Thoracic aorta (tissue), 2 donors: Measurements from ENCODE around the gene PCK1. TPM values are rescaled to one million over a fixed set of nuclear protein-coding genes. Genes with fewer than 3 reads are reported as not detected.

ENCODE experiments used
- ATAC-seq: fragments of 150-250 bp; one replicate; pipeline ENCODE4 v1.8.0; 2017; ENCODE audit warnings: low read depth; ENCODE audit not compliant: insufficient number of reproducible peaks, low FRiP score
- DNase-seq: peaks from one replicate; pipeline ENCODE4 v3.0.0-alpha.2; 2020; ENCODE audit warnings: low spot score
- H3K27ac ChIP-seq, 2 donors: fragments of 200-600 bp; sonication (generic); 1 replicate in 1 of 2; 2 replicates in 1 of 2; pipeline ENCODE4 v1.5.1; 2016; ENCODE audit warnings: mild to moderate bottlenecking in 2 of 2, moderate library complexity in 2 of 2
- H3K27me3 ChIP-seq: fragments of 200-600 bp; sonication (generic); replicated peaks from 2 replicates; pipeline ENCODE4 v1.6.0; 2016; ENCODE audit warnings: mild to moderate bottlenecking; ENCODE audit not compliant: insufficient read depth
- H3K36me3 ChIP-seq: fragments of 200-600 bp; sonication (generic); one replicate; pipeline ENCODE4 v1.5.1; 2016
- H3K4me1 ChIP-seq, 2 donors: fragments of 200-600 bp; sonication (generic); 1 replicate in 1 of 2; 2 replicates in 1 of 2; pipeline versions ENCODE4 v1.5.1 to v1.6.0; 2016; ENCODE audit warnings: low read depth in 2 of 2, mild to moderate bottlenecking in 1 of 2; ENCODE audit not compliant: control insufficient read depth in 1 of 2
- H3K4me3 ChIP-seq: fragments of 200-600 bp; sonication (generic); 2 replicates; pipeline ENCODE4 v1.5.1; 2016; ENCODE audit warnings: mild to moderate bottlenecking
- H3K9me3 ChIP-seq: fragments of 200-600 bp; sonication (generic); 2 replicates; pipeline ENCODE4 v1.5.1; 2016
- CTCF ChIP-seq: fragments of 200-600 bp; sonication (generic); IDR thresholded peaks from one replicate; pipeline ENCODE4 v1.5.1; 2019; ENCODE audit warnings: antibody characterized with exemption
- total RNA-seq, 2 donors: library from RNA; depleted of rRNA; stranded (reverse); fragments of >200 nt; gene quantifications; one replicate each; pipeline versions ENCODE4 v1.1.0 to v1.2.3, GENCODE V29; 2016

The PCK1 gene
- total RNA-seq, 2 donors from 2014 or later, result 0.56 to 4.2 TPM

- no peak for ATAC-seq
- no peak for TF ChIP-seq CTCF
- Histone ChIP-seq H3K9me3 (no peaks in the 10 kb centered on the region), H3K36me3 (no peaks in the 10 kb centered on the region), H3K27me3 (no peaks in the 10 kb centered on the region), H3K27ac (no peak overlapping the region), H3K4me1 (no peaks in the 10 kb centered on the region), H3K4me3 (no peak overlapping the region)
- DNase-seq, result no peak
These were observed 10.0 kb downstream of the PCK1 start for GRCh38 chr20:57570920-57571319.

- DNase-seq (no peak), ATAC-seq (no peak)
- no peak for TF ChIP-seq CTCF
- H3K9me3 ChIP-seq, result no peaks in the 10 kb centered on the region
- H3K4me3 ChIP-seq, result no peak overlapping the region
- H3K36me3 ChIP-seq, result no peaks in the 10 kb centered on the region
- no peak overlapping the region for H3K27ac ChIP-seq
- no peaks in the 10 kb centered on the region for H3K27me3 ChIP-seq
- H3K4me1 ChIP-seq, result no peaks in the 10 kb centered on the region
These were observed 11.0 kb downstream of the PCK1 start for GRCh38 chr20:57571782-57572416.

GRCh38 chr20:57573242-57573641, 12.3 kb downstream of the PCK1 start:
- H3K36me3 ChIP-seq, result no peaks in the 10 kb centered on the region
- H3K27me3 ChIP-seq, result no peaks in the 10 kb centered on the region
- H3K4me3 ChIP-seq, result no peak overlapping the region
- ATAC-seq (no peak), DNase-seq (no peak)
- H3K27ac ChIP-seq, result no peak overlapping the region
- TF ChIP-seq CTCF, result no peak
- no peaks in the 10 kb centered on the region for H3K4me1 ChIP-seq
- H3K9me3 ChIP-seq, result no peaks in the 10 kb centered on the region

GRCh38 chr20:57573894-57574293, 13.0 kb downstream of the PCK1 start:
- ATAC-seq (no peak), DNase-seq (no peak)
- H3K27me3 ChIP-seq, result no peaks in the 10 kb centered on the region
- H3K4me3 ChIP-seq, result no peak overlapping the region
- H3K9me3 ChIP-seq, result no peaks in the 10 kb centered on the region
- no peaks in the 10 kb centered on the region for H3K4me1 ChIP-seq
- H3K27ac ChIP-seq, result no peak overlapping the region
- H3K36me3 ChIP-seq, result no peaks in the 10 kb centered on the region
- TF ChIP-seq CTCF, result no peak

GRCh38 chr20:57574954-57575353, 14.0 kb downstream of the PCK1 start:
- no peaks in the 10 kb centered on the region for H3K4me1 ChIP-seq
- no peaks in the 10 kb centered on the region for H3K27me3 ChIP-seq
- TF ChIP-seq CTCF, result no peak
- no peaks in the 10 kb centered on the region for H3K9me3 ChIP-seq
- no peak overlapping the region for H3K27ac ChIP-seq
- DNase-seq (no peak), ATAC-seq (no peak)
- H3K4me3 ChIP-seq, result no peak overlapping the region
- no peaks in the 10 kb centered on the region for H3K36me3 ChIP-seq
